ENCODE results near the gene PFKFB4. TPM values are rescaled to one million over a fixed set of nuclear protein-coding genes. Genes with fewer than 3 reads are reported as not detected.

Gene PFKFB4
- polyA plus RNA-seq, 1 of the 3 experiments (the other 2 are of a cell fraction), result 5.7 TPM

GRCh38 chr3:48584836-48585235, 28.2 kb upstream of the PFKFB4 start:
- H3K27me3 ChIP-seq (ENCODE audit: insufficient read depth), result no peaks in the 10 kb centered on the region
- H3K4me1 ChIP-seq (ENCODE audit: control insufficient read depth in 1 of 2, insufficient read depth in 2 of 2, low read depth in 1 of 2, low read length in 1 of 2), result no peaks in the 10 kb centered on the region
- no peaks in the 10 kb centered on the region for H3K36me3 ChIP-seq (replicated peaks in 1 of 2; ENCODE audit: control insufficient read depth in 1 of 2, insufficient read depth in 2 of 2, low read length in 1 of 2)
- H3K9me2 ChIP-seq, result no peaks in the 10 kb centered on the region
- no peaks in the 10 kb centered on the region for H4K20me1 ChIP-seq (ENCODE audit: insufficient read depth)
- H2AFZ ChIP-seq (ENCODE audit: low read depth), result no peak overlapping the region
- no peak overlapping the region for H3K27ac ChIP-seq (ENCODE audit: low read depth in 2 of 2, low read length in 1 of 2)
- H3K4me2 ChIP-seq, result no peak overlapping the region
- WGBS (ENCODE audit: low lambda C conversion rate), result 84% methylated on average over 2 of the region's 9 CpGs
- H3K79me2 ChIP-seq (ENCODE audit: insufficient read depth), result no peaks in the 10 kb centered on the region
- H3K9me3 ChIP-seq, result no peaks in the 10 kb centered on the region
- DNase-seq, result no peak
- ChIA-PET CTCF (no interaction called here), POLR2A (no interaction called here)
- no peak for TF ChIP-seq POLR2AphosphoS5 (IDR thresholded peaks at IDR 0.05; ENCODE audit: low read depth, low read length)
- TF ChIP-seq RXRA (IDR thresholded peaks at IDR 0.05; ENCODE audit: borderline replicate concordance, low read depth), result no peak
- no peak for TF ChIP-seq RAD21 (IDR thresholded peaks at IDR 0.05; ENCODE audit: low read length)
- TF ChIP-seq MXI1 (IDR thresholded peaks at IDR 0.05; ENCODE audit: low read depth, low read length), result no peak
- no peak for TF ChIP-seq TAF1 (IDR thresholded peaks at IDR 0.05; ENCODE audit: borderline replicate concordance, low read depth, low read length)
- no peak for TF ChIP-seq USF1 (IDR thresholded peaks at IDR 0.05; ENCODE audit: borderline replicate concordance, low read depth)
- TF ChIP-seq TEAD4 (IDR thresholded peaks at IDR 0.05; ENCODE audit: borderline replicate concordance, insufficient read depth), result no peak
- TF ChIP-seq MEF2A (IDR thresholded peaks at IDR 0.05; ENCODE audit: borderline replicate concordance, low read depth), result no peak
- H3F3A ChIP-seq (replicated peaks; ENCODE audit: insufficient read depth), result no peaks in the 10 kb centered on the region
- no peak overlapping the region for H3K9ac ChIP-seq
- H3K4me3 ChIP-seq (ENCODE audit: low read depth in 2 of 2, low read length in 1 of 2), result no peak overlapping the region

- ChIA-PET CTCF (no interaction called here), POLR2A (no interaction called here)
- Histone ChIP-seq H3K9me3 (no peaks in the 10 kb centered on the region), H3F3A (replicated peaks; ENCODE audit: insufficient read depth) (no peaks in the 10 kb centered on the region), H3K27ac (ENCODE audit: low read depth in 2 of 2, low read length in 1 of 2) (no peak overlapping the region), H3K4me2 (no peak overlapping the region), H3K4me1 (ENCODE audit: control insufficient read depth in 1 of 2, insufficient read depth in 2 of 2, low read depth in 1 of 2, low read length in 1 of 2) (no peaks in the 10 kb centered on the region), H4K20me1 (ENCODE audit: insufficient read depth) (no peaks in the 10 kb centered on the region), H3K36me3 (replicated peaks in 1 of 2; ENCODE audit: control insufficient read depth in 1 of 2, insufficient read depth in 2 of 2, low read length in 1 of 2) (no peaks in the 10 kb centered on the region), H3K9ac (no peak overlapping the region), H3K79me2 (ENCODE audit: insufficient read depth) (no peaks in the 10 kb centered on the region), H3K9me2 (no peaks in the 10 kb centered on the region), H3K27me3 (ENCODE audit: insufficient read depth) (no peaks in the 10 kb centered on the region), H3K4me3 (ENCODE audit: low read depth in 2 of 2, low read length in 1 of 2) (no peak overlapping the region), H2AFZ (ENCODE audit: low read depth) (no peak overlapping the region)
- WGBS (ENCODE audit: low lambda C conversion rate), result 90% methylated on average over 10 of the region's 14 CpGs
- DNase-seq, result no peak
- TF ChIP-seq MXI1 (IDR thresholded peaks at IDR 0.05; ENCODE audit: low read depth, low read length) (no peak), EP300 (IDR thresholded peaks at IDR 0.05; ENCODE audit: borderline replicate concordance in 1 of 2, low read depth in 1 of 2, low read length in 1 of 2) (no peak), YY1 (IDR thresholded peaks at IDR 0.05; ENCODE audit: low read depth) (no peak), REST (IDR thresholded peaks at IDR 0.05; ENCODE audit: low read depth, low read length) (no peak), ZBTB33 (IDR thresholded peaks at IDR 0.05; ENCODE audit: borderline replicate concordance, low read depth) (no peak), ELF1 (IDR thresholded peaks at IDR 0.05) (no peak), MAX (IDR thresholded peaks at IDR 0.05; ENCODE audit: low read depth) (no peak), RCOR1 (IDR thresholded peaks at IDR 0.05; ENCODE audit: low read length) (no peak)
These were observed 25.2 kb upstream of the PFKFB4 start for GRCh38 chr3:48581621-48582481.
